Gastroesophageal sphincter (tissue), 3 donors: ENCODE data around the gene INPP5A.

Experiments
- EP300 ChIP-seq: sonication (generic); formaldehyde crosslinking; IDR thresholded peaks from one replicate; pipeline ENCODE4 v1.6.1; 2017; ENCODE audit warnings: antibody characterized with exemption, mild to moderate bottlenecking
- TF ChIP-seq, protein P1 (sequence below), 4 experiments: fragments of 200-600 bp in 2 of 4; fragments of 450-650 bp in 2 of 4; sonication (generic) in 1 of 4; IDR thresholded peaks; one replicate each; pipeline ENCODE4 v1.5.1; 2017 to 2019; ENCODE audit warnings: antibody characterized with exemption in 4 of 4, mild to moderate bottlenecking in 2 of 4, moderate library complexity in 2 of 4

DNA sequence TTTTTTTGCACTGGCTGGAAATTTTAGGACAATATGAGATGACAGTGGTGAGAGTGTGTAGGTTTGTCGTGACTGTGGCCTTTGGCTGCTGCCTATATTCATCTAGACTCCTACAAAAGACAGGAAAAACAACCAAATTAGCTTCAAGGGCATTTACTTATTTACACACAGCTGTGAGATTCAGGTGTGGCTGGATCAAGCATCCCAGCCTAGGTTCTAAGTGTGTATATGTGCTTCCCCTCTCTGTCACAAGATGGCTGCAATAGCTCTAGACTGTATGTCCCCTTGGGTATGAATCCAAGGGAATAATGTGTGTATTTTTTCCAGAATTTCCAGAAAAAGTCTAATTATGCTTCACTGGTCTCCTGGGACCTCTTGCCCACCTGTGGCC, 25.5 kb upstream of the INPP5A start:
- TF ChIP-seq EP300: no peak
- TF ChIP-seq, protein P1, sequence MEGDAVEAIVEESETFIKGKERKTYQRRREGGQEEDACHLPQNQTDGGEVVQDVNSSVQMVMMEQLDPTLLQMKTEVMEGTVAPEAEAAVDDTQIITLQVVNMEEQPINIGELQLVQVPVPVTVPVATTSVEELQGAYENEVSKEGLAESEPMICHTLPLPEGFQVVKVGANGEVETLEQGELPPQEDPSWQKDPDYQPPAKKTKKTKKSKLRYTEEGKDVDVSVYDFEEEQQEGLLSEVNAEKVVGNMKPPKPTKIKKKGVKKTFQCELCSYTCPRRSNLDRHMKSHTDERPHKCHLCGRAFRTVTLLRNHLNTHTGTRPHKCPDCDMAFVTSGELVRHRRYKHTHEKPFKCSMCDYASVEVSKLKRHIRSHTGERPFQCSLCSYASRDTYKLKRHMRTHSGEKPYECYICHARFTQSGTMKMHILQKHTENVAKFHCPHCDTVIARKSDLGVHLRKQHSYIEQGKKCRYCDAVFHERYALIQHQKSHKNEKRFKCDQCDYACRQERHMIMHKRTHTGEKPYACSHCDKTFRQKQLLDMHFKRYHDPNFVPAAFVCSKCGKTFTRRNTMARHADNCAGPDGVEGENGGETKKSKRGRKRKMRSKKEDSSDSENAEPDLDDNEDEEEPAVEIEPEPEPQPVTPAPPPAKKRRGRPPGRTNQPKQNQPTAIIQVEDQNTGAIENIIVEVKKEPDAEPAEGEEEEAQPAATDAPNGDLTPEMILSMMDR (IDR thresholded peaks at IDR 0.05): no peak
